ENCODE data around the gene NDUFB6.

DNA sequence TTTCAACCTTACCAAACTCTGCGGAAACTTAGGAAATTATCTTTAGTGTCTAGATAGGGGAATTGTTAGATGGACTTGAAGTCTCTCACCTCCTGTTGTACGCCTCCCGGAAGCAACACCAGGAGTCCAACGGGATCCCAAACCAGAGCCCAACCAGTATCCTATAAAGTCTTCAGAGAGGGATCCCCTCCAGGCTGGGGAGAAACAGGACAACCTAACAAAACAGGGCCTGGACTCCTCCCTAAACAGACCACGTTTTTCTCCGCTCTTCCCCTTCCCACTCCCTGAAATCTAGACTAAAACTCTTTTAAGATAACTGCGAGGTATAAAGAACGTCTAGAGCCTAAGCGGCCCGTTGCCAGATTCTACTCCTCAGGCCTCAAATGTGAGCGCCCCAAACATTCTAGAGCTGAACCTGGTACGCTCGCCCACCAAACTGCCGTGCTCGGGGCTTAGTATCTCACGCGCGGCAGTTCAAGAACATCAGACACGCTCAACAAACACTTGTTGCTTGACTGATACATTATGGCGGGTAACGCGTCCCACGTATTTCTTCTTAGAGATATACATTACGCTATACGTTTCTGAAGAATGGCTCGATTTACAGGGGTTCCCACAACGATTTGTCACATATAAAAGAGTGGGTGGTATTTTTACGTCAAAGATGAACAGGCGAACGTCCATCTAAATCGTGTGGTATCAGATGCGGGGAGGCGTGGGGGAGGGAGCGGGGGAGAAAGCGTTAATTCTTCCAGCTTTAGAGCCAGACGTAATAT lies 21.5 kb downstream of the NDUFB6 start:
- TF ChIP-seq, protein P1, sequence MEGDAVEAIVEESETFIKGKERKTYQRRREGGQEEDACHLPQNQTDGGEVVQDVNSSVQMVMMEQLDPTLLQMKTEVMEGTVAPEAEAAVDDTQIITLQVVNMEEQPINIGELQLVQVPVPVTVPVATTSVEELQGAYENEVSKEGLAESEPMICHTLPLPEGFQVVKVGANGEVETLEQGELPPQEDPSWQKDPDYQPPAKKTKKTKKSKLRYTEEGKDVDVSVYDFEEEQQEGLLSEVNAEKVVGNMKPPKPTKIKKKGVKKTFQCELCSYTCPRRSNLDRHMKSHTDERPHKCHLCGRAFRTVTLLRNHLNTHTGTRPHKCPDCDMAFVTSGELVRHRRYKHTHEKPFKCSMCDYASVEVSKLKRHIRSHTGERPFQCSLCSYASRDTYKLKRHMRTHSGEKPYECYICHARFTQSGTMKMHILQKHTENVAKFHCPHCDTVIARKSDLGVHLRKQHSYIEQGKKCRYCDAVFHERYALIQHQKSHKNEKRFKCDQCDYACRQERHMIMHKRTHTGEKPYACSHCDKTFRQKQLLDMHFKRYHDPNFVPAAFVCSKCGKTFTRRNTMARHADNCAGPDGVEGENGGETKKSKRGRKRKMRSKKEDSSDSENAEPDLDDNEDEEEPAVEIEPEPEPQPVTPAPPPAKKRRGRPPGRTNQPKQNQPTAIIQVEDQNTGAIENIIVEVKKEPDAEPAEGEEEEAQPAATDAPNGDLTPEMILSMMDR (IDR thresholded peaks at IDR 0.05), result no peak
- no peak for TF ChIP-seq POLR2A (IDR thresholded peaks at IDR 0.05; ENCODE audit: low read depth)
- TF ChIP-seq POLR2AphosphoS5 (IDR thresholded peaks at IDR 0.05), result no peak

Data from esophagus muscularis mucosa (tissue), 3 donors.